ENCODE measurements around the gene NOS1AP.

DNA sequence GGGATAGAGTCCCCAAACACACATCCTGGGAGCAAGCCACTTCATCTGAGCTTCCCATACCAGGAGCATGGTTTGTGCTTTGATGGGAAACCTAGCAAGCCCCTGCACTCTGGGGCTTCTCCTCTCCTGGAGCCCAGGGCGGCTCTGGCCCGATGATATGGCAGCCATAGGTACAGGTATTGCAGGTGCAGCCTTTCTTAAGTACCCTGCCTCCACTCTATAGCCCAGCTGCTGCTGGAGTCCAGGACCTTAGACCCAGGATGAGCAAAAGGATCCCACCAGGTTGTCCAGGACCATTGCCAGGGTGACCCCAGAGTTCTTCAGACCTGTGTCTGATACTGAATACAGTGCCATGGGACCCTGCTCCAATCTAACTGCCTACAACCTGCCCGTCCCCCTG is 316.2 kb downstream of the NOS1AP start:
- TF ChIP-seq ZNF565 (CRISPR knock-in tag; conservative IDR thresholded peaks at IDR 0.05; ENCODE audit: low read depth) = no peak
- no peak for TF ChIP-seq ZC3H10 (CRISPR knock-in tag; IDR thresholded peaks at IDR 0.05)
- no peak for TF ChIP-seq TCF4 (CRISPR knock-in tag; IDR thresholded peaks at IDR 0.05; ENCODE audit: borderline replicate concordance)

Data from SK-N-SH treated with all-trans-retinoic acid at 6 μM for 48 hours (cell line).